GM18870 (cell line): ENCODE measurements around the gene STAU1.

Source experiments
- ATAC-seq: cut with Tn5 transposase; IDR thresholded peaks from one replicate; pipeline ENCODE4 v1.9.1; 2021; ENCODE audit warnings: moderate library complexity; ENCODE audit not compliant: unreplicated experiment

The STAU1 gene

DNA sequence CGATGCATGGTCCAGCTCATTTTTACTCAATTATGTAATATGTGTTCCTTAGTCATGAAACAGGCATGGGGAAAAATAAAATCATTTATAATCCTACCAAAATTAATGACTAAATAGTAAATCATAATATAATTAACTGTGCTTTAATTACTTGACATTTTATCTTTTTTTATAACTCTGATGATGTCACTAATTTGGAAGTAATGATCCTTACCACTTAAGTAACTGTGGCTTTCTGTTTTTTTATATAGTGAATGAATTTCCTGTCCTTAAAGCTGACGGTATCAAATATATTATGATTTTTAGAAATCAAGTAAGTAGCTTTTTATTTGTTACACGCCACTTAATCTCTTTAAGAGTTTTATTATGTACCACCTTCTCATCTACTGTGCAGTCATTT lies 109.8 kb downstream of the STAU1 start:
- ATAC-seq, result no peak

DNA sequence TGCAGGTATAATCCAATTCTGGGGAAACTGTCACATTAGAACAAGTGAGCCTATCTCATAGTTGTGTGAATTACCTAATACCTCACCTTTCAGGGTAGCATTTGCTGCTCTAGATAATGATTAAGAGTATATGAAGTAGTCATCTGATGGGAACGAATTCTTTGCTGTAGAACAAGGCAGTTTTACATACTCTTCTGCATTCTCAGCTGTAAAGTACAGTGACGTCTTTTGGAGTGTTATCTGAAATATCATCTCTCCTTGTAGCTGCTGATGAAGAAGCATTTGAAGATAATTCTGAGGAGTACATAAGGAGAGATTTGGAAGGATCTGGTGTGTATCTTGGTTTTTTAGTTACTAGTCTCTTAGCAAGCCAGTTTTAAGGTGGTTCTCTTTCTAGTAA lies 113.6 kb downstream of the STAU1 start:
- no peak for ATAC-seq
